Fibroblast of peridontal ligament (primary cell): ENCODE results near the gene DISP3.

Experiments used
- DNase-seq: peaks from one replicate; pipeline ENCODE4 v3.0.0-alpha.2; 2010; ENCODE audit errors: extremely low read depth

The DISP3 gene, protein sequence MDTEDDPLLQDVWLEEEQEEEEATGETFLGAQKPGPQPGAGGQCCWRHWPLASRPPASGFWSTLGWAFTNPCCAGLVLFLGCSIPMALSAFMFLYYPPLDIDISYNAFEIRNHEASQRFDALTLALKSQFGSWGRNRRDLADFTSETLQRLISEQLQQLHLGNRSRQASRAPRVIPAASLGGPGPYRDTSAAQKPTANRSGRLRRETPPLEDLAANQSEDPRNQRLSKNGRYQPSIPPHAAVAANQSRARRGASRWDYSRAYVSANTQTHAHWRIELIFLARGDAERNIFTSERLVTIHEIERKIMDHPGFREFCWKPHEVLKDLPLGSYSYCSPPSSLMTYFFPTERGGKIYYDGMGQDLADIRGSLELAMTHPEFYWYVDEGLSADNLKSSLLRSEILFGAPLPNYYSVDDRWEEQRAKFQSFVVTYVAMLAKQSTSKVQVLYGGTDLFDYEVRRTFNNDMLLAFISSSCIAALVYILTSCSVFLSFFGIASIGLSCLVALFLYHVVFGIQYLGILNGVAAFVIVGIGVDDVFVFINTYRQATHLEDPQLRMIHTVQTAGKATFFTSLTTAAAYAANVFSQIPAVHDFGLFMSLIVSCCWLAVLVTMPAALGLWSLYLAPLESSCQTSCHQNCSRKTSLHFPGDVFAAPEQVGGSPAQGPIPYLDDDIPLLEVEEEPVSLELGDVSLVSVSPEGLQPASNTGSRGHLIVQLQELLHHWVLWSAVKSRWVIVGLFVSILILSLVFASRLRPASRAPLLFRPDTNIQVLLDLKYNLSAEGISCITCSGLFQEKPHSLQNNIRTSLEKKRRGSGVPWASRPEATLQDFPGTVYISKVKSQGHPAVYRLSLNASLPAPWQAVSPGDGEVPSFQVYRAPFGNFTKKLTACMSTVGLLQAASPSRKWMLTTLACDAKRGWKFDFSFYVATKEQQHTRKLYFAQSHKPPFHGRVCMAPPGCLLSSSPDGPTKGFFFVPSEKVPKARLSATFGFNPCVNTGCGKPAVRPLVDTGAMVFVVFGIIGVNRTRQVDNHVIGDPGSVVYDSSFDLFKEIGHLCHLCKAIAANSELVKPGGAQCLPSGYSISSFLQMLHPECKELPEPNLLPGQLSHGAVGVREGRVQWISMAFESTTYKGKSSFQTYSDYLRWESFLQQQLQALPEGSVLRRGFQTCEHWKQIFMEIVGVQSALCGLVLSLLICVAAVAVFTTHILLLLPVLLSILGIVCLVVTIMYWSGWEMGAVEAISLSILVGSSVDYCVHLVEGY (N-terminal part only)

DNA sequence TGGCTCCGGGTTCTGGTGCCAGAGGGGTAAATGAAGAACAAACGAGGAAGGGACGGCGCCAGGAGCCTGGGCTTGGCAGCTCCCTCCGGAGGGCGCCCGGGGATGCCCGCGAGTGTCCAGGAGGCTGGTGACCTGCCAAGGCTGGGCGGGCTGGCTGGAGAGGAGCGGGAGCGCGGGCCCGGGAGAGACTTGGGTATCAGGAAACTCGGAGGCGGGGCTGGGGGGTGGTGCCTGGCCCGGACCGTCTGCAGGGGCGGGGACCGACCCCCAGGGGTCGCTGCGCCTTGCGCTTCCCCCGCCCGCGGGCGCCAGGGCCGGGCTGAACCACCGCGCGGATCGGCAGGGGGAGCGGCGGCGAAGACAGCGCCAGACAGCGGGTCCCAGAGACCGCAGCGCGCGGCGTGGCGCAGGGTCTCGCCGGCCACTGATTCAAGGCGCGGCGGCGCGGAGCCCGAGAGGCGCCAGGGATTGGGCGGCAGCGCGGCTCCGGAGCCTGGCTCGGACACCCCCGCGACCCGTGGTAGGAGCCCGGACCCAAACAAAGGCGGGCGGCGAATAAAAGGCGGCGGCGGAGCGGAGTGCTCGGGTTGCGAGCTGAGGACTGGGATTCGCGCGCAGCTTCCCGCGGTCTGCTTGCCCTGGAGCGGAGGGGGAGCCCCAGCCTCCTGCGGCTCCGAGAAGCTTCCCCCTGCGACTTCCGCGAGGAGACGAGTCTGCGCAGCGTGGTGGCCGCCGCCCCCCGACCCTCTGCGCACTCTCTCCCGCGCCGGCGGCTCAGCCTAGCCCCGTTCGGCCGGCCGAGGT lies at the start of gene DISP3:
Gene DISP3 (plus strand): TSS at position 585 of the 804 bp plus-strand sequence. CDS start 21,838 bp downstream, outside the sequence.
- DNase-seq = peak; percentile 8

DNA sequence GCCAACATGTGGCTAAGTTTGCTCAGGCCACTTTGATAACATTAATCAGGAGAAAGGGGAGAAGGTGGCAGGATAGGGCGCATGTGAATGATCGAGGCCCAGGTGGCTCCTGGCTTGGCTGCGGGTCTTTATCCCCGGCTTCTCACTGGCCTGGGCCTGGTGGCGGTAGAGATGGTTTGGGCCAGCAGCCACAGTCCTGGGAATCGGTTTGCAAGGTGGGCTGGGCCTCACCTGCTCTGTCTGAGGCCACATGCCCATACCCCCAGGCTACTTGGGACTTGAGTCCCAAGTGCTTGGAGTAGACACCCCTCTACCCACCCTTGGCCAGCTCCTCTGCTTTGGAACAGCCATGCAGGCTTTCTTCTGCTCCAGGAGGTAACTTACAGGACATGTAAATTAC lies 49.7 kb upstream of the DISP3 start:
- DNase-seq = no peak

DNA sequence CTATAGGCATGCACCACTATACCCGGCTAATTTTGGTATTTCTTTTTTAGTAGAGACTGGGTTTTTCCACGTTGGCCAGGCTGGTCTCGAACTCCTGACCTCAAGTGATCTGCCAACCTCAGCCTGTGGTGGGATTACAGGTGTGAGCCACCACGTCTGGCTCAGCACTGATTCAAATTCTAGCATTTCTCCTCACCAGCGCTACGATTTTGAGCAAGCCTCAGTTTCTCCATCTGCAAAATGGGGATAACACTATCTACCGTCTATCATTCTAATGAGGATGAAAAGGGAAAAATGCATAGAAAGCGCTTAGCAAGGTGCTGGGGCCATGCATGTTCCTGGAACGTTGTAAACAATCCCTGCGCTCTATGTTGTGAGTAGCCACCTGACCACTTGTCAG lies 49.0 kb upstream of the DISP3 start:
- DNase-seq = no peak

DNA sequence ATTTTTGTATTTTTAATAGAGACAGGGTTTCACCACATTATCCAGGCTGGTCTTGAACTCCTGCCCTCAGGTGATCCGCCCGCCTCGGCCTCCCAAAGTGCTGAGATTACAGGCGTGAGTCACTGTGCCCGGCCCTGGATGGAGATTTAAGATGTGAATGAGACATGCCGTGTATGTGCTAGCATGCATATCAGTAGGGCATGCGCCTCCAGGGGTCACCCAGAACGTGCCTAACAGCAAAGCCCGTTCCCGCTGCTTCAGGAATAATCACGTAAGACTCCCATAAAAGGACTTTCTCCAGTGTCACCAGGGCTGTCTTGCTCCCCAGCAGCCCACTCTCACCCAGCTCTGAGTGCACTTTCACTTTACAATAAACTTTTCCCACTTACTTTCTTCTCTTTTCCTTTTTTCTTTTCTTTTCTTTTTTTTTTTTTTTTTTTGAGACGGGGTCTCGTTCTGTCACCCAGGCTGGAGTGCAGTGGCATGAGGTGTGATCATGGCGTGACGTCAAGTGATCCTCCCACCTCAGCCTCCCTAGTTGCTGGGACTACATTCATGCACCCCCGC lies 46.9 kb upstream of the DISP3 start:
- DNase-seq = no peak

DNA sequence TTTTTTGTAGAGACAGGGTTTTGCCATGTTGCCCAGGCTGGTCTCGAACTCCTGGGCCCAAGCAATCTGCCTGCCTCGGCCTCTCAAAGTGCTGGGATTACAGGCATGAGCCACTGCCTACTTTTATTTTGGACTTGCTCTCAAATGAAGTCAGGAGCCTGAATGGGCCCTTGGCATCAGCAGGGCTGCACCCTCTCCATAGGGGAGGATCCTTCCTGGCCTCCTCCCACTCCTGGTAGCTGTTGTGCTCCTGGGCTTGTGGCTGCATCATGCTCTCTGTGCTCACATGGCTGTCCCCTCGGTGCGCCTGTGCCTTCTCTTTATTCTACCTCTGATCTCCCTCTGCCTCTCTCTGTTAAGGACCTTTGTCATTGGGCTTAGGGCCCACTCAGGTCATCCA lies 46.4 kb upstream of the DISP3 start:
- no peak for DNase-seq

DNA sequence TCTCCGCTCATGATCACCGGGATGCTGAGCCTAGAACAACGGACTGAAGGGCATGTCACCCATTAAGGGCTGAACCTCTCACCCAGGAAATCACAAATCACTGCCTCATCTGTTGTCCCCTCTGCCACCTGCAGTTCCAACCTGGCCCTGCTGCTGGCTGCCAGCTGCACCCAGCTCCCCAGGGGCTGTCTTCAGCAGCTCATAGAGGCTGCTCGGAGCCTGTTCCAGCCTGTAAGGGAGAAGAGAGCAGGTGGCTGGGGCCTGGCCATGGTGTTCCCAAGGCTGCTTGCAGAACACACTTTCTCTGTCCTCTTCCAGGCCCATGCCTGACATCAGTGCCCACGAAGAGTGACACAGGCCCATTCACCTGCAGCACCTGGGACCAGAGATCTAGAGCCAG lies 44.5 kb upstream of the DISP3 start:
- DNase-seq = no peak

DNA sequence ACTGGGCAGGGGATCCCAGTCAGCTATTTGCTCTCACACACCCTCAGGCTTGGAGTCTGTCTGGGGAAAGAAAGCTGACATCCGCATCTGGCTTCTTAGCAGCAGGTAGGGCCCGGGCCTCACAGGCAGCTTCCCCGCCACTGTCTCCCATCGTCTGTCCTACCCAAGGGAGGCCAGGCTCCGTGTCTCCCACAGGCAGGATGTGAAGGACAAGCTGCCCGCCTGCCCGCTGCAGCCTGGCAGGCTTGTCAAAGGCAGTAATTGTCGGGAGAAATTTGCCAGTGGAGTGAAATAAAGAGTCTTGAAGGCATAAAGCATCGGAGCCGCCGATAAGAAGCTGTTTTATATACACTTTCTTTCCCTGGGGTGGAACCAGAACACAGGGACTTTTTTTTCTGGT lies 44.0 kb upstream of the DISP3 start:
- no peak for DNase-seq

DNA sequence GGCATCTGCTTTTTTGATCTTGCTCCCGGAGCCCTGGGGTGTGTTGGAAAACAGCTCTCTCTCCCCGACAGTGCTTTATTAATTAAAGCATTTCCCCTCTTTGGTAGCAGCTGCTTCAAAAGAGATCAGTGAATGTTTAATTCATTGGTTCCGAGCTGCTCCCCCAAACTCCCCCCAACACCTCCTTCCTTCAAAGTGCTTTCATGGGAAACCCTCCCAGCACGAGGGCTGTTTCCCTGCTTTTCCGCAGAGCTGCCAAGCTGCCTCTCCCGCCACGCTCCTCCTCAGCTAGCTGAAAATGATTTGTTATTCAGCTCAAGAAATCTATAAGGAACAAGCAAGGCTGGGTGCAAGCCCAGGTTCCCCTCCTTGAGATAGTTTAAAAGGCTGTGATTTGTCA lies 40.0 kb upstream of the DISP3 start:
- no peak for DNase-seq

DNA sequence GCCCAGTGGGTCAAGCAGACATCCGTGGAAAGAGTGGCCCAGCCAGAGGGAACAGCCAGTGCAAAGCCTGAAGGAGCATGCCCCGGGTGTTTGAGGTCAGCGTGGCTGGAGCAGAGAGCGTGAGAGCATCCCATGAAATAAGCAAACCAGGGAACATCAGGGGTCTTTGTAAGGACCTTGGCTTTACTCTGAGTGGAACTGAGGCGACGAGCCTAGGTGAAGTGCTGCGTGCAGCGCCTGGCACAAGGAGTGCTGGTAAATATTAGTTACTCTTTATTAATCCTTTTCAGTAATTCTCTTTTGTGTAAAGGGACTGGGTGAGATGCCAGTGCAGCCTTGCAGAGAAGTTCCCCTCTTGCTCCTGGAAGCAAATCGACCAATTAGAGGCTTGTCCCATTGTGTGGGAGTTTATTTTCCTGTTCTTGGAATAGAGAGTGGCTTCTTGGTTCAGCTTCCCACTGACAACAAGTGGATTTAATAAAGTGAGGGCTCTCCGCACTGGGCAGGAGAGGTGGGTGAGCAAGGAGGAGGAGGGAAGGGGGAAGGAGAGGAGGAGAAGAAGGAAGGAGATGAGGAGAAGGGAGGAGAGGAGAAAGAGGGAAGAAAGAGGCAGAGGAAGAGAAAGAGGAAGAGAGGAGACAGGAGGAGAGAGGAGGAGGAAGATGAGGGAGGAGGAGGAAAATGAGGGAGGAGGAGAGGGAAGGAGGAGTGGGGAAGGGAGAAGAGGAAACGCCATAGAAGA lies 37.6 kb upstream of the DISP3 start:
- DNase-seq = no peak

DNA sequence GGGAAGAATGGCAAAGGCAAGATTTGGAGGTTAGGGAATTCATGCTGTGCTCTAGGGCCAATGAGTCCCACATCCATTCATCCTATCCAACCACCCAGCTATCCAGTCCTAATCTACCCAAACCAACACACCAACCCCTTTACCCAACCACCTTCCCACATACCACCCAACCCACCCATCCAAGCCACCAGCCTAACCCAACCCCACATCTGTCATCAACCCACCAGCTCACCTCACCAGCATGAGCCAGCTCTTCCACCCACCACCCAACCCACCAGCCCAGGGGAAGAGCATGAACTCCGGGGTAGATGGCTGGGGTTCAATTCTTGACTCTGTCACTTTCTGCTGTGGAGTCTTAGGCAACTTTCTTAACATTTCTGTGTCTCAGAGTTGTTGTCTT lies 35.9 kb upstream of the DISP3 start:
- DNase-seq = no peak

DNA sequence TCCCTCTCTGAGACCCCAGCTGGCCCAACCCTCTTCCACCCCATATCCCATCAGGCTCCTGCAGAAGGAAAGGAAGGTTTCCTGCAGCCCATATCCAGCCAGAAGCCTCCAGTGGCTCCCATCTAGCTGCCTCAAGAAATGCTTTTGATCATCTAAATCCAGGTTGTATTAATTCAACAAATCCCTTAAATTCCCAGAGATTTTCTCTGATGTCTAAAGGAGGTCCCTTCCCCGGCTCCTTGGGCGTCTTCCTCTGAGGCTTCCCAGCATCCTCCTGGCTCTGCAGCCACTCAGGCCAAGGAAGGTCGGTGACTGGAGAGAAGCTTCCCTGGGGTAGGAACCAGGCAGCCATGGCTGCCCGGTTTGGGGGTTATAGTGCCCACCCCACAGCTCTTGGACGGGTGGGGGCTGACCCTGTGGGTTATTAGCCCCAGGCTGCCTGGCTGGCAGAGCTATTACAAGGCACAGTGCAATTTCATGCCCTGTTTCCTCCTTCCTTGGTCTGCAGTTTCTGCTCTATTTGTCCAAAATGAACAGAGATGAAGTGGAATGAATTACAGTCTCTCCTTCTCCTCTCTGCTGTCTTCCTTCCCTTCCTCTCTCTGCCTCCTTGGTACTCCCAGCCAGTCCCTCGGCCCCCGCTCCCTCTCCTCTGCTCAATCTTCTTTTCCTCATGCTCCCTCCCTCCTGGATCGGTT lies 34.8 kb upstream of the DISP3 start:
- no peak for DNase-seq

DNA sequence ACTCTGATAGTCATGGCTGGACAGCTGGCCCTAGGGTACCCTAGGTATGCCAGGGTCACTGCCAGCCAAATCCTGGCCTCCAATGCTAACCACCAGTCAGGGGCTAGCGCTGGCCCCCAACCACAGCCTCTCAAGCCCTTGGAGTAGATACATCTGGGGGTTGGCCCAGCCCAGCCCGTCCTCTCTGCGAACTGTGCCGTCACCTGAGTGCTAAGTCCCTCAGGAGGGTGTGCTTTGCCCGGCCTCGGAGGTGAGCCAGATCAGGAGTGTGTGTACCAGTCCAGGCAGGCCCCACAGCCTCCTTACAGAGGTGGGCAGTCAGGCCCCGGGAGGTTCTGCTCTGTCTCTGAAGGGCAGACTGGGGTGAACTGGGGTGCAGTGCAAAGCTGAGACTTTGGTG lies 34.0 kb upstream of the DISP3 start:
- no peak for DNase-seq

DNA sequence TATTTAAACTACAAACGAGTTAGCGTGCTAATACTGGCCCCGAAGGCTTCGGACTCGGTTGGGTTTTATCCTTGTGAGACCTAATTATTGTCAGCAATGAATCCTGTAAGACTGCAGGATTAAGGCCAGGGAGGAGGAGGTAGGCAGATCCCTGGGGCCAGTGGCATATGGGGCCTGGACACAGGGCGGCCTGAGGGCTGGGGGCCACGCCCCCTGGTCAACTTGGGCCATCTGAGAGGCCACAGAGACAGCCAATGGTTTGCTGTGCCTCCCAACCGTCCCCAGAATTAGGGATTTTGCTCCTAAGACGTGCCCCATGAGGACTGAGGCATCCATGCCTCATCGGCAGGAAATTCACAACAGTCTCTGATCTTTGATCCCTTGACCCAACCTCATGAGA lies 31.1 kb upstream of the DISP3 start:
- no peak for DNase-seq

DNA sequence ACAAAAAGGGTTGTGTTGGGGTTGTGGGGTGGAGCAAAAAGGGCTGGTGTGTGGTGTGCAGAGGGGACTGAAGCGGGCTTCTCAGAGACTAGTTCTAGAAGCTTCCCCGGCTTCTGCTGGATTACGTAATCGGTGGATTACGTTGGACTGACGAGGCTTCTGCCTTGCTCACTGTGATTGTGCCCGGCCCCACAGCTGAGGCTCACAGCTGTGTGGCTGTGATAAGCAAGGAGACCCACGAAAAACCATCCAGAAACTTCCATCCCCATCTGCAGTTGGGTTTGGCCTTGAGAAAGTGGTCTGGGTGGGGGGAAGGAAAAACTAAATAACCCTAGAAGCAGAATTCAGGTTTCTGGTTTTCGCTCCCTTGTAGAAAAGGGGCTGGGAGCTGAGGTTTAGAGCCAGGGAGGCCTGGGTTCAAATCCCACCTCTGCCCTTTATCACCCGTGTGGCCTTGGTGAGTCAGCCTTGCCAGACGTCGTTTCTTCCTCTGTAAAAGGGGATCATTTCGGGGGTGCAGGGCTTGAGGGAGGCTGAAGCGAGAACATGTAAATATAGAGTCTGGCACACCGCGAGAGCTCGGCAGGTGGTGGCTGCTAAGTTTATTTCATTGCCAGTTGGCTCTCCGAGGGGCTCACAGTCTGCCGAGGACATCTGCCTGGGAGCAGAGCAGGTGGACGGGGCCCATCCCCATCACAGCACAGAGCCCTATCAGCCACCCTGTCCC lies 30.4 kb upstream of the DISP3 start:
- no peak for DNase-seq

DNA sequence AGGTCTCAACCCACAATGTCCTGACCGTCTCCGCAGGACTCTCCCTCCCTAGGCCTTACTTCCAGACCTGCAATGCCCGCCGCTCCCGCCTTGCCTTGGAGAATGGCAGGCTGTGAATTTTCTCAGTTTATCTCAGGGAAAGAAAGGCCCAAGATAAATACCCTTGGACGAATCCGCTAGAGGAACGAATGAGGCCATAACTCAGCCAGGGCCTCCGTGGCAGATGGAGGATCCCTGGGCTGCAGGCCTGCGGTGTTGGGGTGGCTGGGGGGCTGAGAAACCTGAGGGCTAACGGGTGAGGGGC lies 29.9 kb upstream of the DISP3 start:
- DNase-seq = no peak

DNA sequence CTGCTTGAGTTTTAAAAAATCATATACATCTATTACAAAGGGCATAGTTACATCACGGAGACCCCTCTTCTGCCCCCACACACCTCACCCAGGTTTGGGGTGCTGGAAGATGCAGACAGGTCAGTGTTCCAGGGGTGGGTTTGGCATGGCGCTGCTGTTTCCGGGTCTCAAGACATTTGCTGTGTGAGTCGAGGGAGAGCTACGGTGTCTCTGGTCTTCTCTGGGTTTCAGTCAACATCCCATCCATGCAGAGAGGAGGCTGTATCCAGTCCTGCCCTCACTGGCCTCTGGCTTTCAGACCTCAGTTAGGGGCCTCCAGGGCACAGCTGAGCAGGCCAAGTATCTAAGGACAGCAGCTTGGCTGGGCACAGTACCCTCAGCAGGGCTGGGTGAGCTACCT lies 28.6 kb upstream of the DISP3 start:
- DNase-seq = no peak

DNA sequence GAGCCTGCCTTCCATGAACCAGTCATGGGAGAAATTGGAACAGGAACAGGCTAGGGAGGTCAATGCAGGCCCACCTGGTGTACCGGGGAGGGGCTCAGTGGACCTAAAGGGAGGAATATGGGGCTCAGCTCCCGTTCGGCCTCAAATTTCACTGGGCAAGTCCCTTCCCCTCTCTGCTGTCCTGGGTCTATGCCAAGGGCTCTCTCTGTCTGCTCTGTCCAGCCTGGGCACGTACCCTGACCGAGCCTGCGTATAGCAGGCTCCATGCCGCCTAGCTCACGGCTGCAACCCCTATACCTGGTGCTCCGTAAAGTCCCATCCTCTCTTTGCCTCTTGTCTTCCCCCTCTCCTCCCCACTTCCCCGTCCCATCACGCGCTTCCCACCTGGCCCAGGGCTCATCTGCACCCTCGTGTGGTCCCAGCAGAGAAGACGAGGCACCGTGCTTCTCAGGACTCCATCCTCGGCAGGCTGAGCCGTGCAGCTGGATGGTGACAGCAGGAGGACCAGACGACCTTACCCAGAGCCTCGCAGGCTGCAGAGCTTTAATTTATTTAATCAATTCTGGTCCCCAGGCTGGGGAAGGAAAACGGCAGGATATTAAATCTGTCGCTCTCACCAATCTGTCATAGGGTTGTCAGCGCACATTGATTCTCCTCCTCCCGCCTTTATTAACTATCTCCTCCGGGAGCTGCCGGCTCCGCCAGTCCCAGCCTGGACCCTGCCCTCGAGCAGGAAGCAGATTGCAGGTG lies 25.0 kb upstream of the DISP3 start:
- no peak for DNase-seq

DNA sequence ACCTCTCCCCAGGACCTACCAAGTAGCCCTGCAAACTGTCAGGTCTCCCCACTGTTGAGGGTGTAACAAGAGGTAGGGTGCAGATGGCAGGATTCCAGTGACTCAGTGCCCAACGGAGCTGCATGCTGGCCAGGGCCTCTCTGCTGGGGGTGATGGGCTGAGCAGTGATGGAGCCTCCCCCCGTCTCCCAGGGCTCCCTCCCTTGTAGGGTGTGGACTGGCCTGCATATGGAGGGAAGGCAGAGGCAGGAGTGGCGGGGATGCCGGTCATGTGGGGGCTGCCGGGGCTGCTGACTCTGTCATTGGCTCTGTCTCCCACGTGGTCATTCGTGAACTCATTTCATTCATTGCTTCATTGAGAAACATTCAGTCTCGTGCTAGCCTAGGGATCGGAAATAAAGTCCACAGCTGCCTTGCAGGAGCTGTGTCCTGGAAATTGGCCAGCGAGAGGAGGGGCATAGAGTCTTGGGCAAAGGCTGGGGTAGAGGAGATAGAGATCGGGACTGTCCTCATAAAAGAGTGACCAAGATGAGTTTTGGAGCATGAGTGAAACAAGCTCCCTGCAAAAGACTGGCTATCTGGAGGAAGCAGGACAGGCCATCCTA lies 22.9 kb upstream of the DISP3 start:
- DNase-seq = no peak
